Karpas-422 (cell line): ENCODE results near the gene TCL1B. TPM values are rescaled to one million over a fixed set of nuclear protein-coding genes. Genes with fewer than 3 reads are reported as not detected.
"Not testable (repeated sequence)": the region's sequence is repeated elsewhere in the genome, so short reads cannot be mapped to it uniquely, and the experiment has no call there.

ENCODE experiments used
- DNase-seq: peaks from one replicate; pipeline ENCODE4 v3.0.0-alpha.2; 2015
- H2AFZ ChIP-seq: fragments of 200-600 bp; sonication (generic); 2 replicates; pipeline ENCODE4 v1.6.1; 2014; ENCODE audit warnings: antibody characterized with exemption, low read length, mixed read lengths
- H3K27ac ChIP-seq: fragments of 200-600 bp; sonication (generic); 2 replicates; pipeline ENCODE4 v1.5.1; 2014; ENCODE audit warnings: mild to moderate bottlenecking, low read length, moderate library complexity
- H3K27me3 ChIP-seq: fragments of 200-600 bp; sonication (generic); 2 replicates; pipeline ENCODE4 v1.6.1; 2014; ENCODE audit warnings: low read length, mixed read lengths
- H3K36me3 ChIP-seq: fragments of 200-600 bp; sonication (generic); 2 replicates; pipeline ENCODE4 v1.6.1; 2014; ENCODE audit warnings: low read length, mixed read lengths; ENCODE audit not compliant: insufficient read depth
- H3K4me1 ChIP-seq: fragments of 200-600 bp; sonication (generic); 2 replicates; pipeline ENCODE4 v1.6.1; 2014; ENCODE audit warnings: mild to moderate bottlenecking, low read length, mixed read lengths
- H3K4me2 ChIP-seq: fragments of 200-600 bp; sonication (generic); 2 replicates; pipeline ENCODE4 v1.6.1; 2014; ENCODE audit warnings: low read length, low read depth, mild to moderate bottlenecking; ENCODE audit not compliant: poor library complexity, severe bottlenecking
- H3K4me3 ChIP-seq: fragments of 200-600 bp; sonication (generic); 2 replicates; pipeline ENCODE4 v1.5.1; 2014; ENCODE audit warnings: mild to moderate bottlenecking, antibody characterized with exemption, low read length, mixed read lengths
- H3K79me2 ChIP-seq: fragments of 200-600 bp; sonication (generic); 2 replicates; pipeline ENCODE4 v1.6.1; 2014; ENCODE audit warnings: mild to moderate bottlenecking, low read length, mixed read lengths
- H3K9ac ChIP-seq: fragments of 200-600 bp; sonication (generic); 2 replicates; pipeline ENCODE4 v1.6.0; 2014; ENCODE audit warnings: low read length
- H3K9me2 ChIP-seq: fragments of 200-600 bp; sonication (generic), shearing (Covaris generic); replicated peaks from 2 replicates; pipeline ENCODE4 v1.6.0; 2014; ENCODE audit warnings: mild to moderate bottlenecking, low read length, moderate library complexity; ENCODE audit not compliant: insufficient read depth
- H3K9me3 ChIP-seq: fragments of 300-700, 200-600 bp; sonication (generic); 2 replicates; pipeline ENCODE4 v1.6.1; 2014; ENCODE audit warnings: low read length, mixed read lengths
- H4K20me1 ChIP-seq: fragments of 200-600 bp; sonication (generic); 2 replicates; pipeline ENCODE4 v1.6.1; 2014; ENCODE audit warnings: mild to moderate bottlenecking, antibody characterized with exemption, low read length, low read depth; ENCODE audit not compliant: insufficient read depth
- total RNA-seq: library from RNA; depleted of rRNA; stranded (reverse); fragments of >200 nt; shearing (Covaris generic); gene quantifications from 2 replicates; pipeline ENCODE4 v1.2.3, GENCODE V29; 2014; ENCODE audit warnings: low replicate concordance

The TCL1B gene
- total RNA-seq, 1 experiment from 2014 or later = 0.37 TPM

DNA sequence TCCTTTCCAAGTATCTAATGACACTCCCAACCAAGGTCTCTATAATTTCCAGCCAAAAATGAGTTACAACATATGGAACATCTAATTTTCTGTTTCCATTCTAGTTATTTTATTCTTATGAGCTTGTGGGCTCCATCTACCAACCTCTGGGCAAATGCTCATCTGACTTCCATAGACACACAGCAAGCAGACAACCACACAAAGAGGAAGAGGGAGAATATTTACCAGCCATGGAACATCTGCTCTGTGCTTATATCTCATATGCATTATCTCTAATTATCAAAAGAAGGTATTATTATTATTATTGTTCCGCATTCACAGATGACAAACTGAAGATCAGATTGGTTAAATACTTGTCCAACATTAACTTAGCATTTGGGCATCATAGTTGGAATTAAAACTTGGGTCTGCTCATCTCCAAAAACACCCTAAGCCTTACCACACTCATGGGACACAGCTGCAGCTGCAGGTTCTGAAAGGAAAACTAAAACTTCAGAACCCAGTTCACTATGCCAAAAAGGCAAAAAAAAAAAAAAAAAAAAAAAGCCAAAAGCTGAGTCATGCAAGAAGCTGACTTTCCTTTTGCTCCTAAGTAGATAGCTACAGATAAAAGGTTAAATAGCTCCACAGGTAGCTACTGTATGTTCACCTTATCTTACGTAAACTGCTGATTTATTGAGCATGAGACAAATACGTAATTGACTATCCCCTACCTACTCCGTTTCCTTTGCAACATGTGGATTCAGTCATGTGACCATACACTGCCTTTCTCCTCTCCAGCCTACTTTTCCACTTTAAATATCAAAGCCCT lies 23.6 kb upstream of the TCL1B start:
- H3K4me2 ChIP-seq = peak overlapping the region; percentile 24
- DNase-seq = no peak
- no peak overlapping the region for H3K4me3 ChIP-seq
- no peak overlapping the region for H3K27ac ChIP-seq
- no peaks in the 10 kb centered on the region for H4K20me1 ChIP-seq
- no peaks in the 10 kb centered on the region for H3K9me3 ChIP-seq
- H2AFZ ChIP-seq = peak overlapping the region; percentile 63
- H3K4me1 ChIP-seq = peaks cover 64% of the 10 kb centered on the region
- H3K79me2 ChIP-seq = no peaks in the 10 kb centered on the region
- H3K9me2 ChIP-seq = no peaks in the 10 kb centered on the region
- H3K9ac ChIP-seq = 0 out of 2 replicates have a peak overlapping the region, but pooled peaks have one; percentile 5
- H3K27me3 ChIP-seq = no peaks in the 10 kb centered on the region
- no peaks in the 10 kb centered on the region for H3K36me3 ChIP-seq

- no peaks in the 10 kb centered on the region for H3K27me3 ChIP-seq
- H3K9me3 ChIP-seq = no peaks in the 10 kb centered on the region
- H3K9me2 ChIP-seq = no peaks in the 10 kb centered on the region
- no peak for DNase-seq
- H4K20me1 ChIP-seq = no peaks in the 10 kb centered on the region
- H2AFZ ChIP-seq = peak overlapping the region; percentile 63
- no peaks in the 10 kb centered on the region for H3K79me2 ChIP-seq
- no peak overlapping the region for H3K4me3 ChIP-seq
- no peak overlapping the region for H3K27ac ChIP-seq
- 0 out of 2 replicates have a peak overlapping the region, but pooled peaks have one; percentile 5 for H3K9ac ChIP-seq
- H3K36me3 ChIP-seq = no peaks in the 10 kb centered on the region
- H3K4me1 ChIP-seq = peaks cover 72% of the 10 kb centered on the region
- peak overlapping the region; percentile 24 for H3K4me2 ChIP-seq
These were observed 22.9 kb upstream of the TCL1B start for GRCh38 chr14:95663226-95663797.

DNA sequence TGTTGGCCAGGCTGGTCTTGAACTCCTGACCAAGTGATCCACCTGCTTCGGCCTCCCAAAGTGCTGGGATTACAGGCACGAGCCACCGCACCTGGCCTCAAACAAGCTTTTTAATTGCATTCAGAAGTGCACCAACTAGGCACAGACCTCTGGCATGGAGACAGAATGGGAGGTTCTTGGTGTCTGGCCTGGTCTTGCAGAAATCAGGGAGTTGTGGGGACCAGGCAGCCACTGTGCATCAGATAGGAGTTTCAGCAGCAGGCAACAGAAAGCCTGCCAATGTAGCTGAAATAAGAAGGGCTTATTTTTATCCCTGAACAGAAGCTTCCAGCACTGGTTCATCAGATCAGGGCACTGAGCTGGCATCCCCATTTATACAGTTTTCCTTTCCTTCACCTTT lies 22.2 kb upstream of the TCL1B start:
- Histone ChIP-seq H2AFZ (peak overlapping the region; percentile 6; the same call in 1 of the 2 replicates), H3K9ac (peak overlapping the region; percentile 25), H3K27me3 (no peaks in the 10 kb centered on the region), H3K9me2 (no peaks in the 10 kb centered on the region), H3K79me2 (no peaks in the 10 kb centered on the region), H3K27ac (peak overlapping the region; percentile 57), H3K4me2 (peak overlapping the region; percentile 58), H3K4me3 (no peak overlapping the region), H3K36me3 (no peaks in the 10 kb centered on the region), H3K4me1 (peaks cover 79% of the 10 kb centered on the region), H4K20me1 (no peaks in the 10 kb centered on the region), H3K9me3 (no peaks in the 10 kb centered on the region)
- no peak for DNase-seq

- peaks cover 79% of the 10 kb centered on the region for H3K4me1 ChIP-seq
- H3K4me3 ChIP-seq = no peak overlapping the region
- peak; percentile 65 for DNase-seq
- H3K9ac ChIP-seq = peak overlapping the region; percentile 25
- peak overlapping the region; percentile 57 for H3K27ac ChIP-seq
- no peaks in the 10 kb centered on the region for H3K27me3 ChIP-seq
- H3K4me2 ChIP-seq = peak overlapping the region; percentile 58
- H3K36me3 ChIP-seq = no peaks in the 10 kb centered on the region
- H3K79me2 ChIP-seq = no peaks in the 10 kb centered on the region
- no peaks in the 10 kb centered on the region for H4K20me1 ChIP-seq
- H2AFZ ChIP-seq = peak overlapping the region; percentile 6; the same call in 1 of the 2 replicates
- no peaks in the 10 kb centered on the region for H3K9me2 ChIP-seq
- no peaks in the 10 kb centered on the region for H3K9me3 ChIP-seq
These were observed 21.7 kb upstream of the TCL1B start for GRCh38 chr14:95664546-95664945.

- H3K9me3 ChIP-seq, H3K79me2 ChIP-seq, H2AFZ ChIP-seq, H4K20me1 ChIP-seq, H3K27me3 ChIP-seq, H3K9me2 ChIP-seq, H3K4me3 ChIP-seq, H3K36me3 ChIP-seq: not testable (repeated sequence)
- H3K9ac ChIP-seq = peak overlapping the region; percentile 34; the same call in 1 of the 2 replicates
- H3K4me2 ChIP-seq = peak overlapping the region; percentile 58
- H3K27ac ChIP-seq = peak overlapping the region; percentile 83
- DNase-seq = peak; percentile 80
- H3K4me1 ChIP-seq = peaks cover 83% of the 10 kb centered on the region
These were observed 20.7 kb upstream of the TCL1B start for GRCh38 chr14:95665530-95665929.

DNA sequence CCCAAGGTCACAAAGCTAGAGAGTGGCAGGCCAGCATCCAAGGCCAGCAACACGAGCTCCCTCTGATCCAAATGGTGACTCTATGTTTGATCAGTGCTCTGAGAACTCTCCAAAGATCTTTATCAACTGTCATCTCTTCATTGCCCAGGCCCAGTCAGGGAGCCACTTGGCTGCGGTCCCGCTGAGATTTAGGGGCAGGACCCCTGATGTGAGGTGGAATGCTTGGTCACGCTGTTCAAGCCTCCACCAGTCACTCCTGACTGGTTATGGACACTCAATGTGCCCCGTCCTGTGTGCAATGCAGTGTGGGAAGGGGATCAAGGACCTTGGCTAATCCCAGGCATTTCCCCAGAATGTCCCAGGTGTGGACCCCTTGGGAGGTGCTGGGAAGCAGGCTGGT lies 19.8 kb upstream of the TCL1B start:
- Histone ChIP-seq H3K4me3 (peak overlapping the region; percentile 36; the same call in 1 of the 2 replicates), H3K27ac (peak overlapping the region; percentile 83), H3K9me2 (no peaks in the 10 kb centered on the region), H4K20me1 (no peaks in the 10 kb centered on the region), H3K9me3 (no peaks in the 10 kb centered on the region), H3K27me3 (no peaks in the 10 kb centered on the region), H2AFZ (0 out of 2 replicates have a peak overlapping the region, but pooled peaks have one; percentile 1), H3K36me3 (no peaks in the 10 kb centered on the region), H3K79me2 (no peaks in the 10 kb centered on the region), H3K9ac (peak overlapping the region; percentile 58), H3K4me2 (peak overlapping the region; percentile 58), H3K4me1 (peaks cover 85% of the 10 kb centered on the region)
- no peak for DNase-seq

DNA sequence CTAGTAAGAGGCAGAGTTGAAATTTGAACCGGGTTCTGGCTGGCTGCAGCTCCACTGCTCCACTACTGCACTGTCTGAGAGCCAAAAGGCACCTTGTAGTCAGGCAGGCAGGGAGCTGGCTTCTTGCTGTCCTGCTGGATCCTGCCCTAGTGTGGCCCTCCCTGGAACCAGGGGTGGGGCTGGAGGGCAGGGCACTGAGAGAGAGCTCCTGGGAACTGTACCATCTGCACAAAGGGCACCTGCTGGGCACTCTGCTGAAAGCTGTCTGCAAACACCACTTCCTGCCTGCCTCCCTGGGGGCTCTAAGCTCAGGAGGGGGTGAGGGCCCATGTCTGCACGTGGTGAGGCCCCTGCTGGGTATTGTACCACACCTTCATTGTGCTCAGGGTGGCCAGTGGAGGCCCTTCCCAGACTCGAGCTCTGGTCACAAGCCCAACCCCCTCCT lies 19.0 kb upstream of the TCL1B start:
- Histone ChIP-seq H4K20me1 (no peaks in the 10 kb centered on the region), H3K9me2 (no peaks in the 10 kb centered on the region), H3K4me2 (peak overlapping the region; percentile 58), H3K36me3 (no peaks in the 10 kb centered on the region), H3K79me2 (no peaks in the 10 kb centered on the region), H3K9ac (peak overlapping the region; percentile 58), H3K27ac (peak overlapping the region; percentile 83), H2AFZ (0 out of 2 replicates have a peak overlapping the region, but pooled peaks have one; percentile 1), H3K4me1 (peaks cover 82% of the 10 kb centered on the region), H3K4me3 (peak overlapping the region; percentile 36), H3K27me3 (no peaks in the 10 kb centered on the region), H3K9me3 (no peaks in the 10 kb centered on the region)
- DNase-seq = peak; percentile 93

DNA sequence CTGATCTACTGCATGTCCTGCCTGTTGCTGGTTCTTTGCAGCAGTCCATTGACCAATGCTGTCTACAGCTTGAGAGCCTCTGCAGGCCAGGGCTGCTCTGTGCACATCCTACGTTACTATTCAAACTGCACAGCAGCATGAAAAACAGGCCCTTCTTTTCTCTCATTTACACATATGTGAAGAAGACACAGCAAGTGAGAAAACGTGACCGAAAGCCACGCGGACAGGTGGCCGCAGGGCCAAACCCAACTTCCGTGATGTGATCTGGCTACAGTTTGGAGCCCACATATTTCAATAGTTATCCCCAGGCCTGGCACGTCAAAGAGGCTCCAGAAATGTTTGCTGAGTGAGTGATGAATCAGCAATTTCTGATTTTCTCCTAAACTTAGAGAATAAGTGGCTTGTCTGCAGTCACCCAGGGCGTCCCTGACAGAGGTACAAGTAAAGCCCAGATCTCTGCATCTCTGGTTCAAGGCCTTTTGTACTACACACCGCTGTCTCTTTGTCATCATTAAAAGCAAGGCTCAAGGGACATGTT lies 17.9 kb upstream of the TCL1B start:
- Histone ChIP-seq H3K27ac (peak overlapping the region; percentile 83), H3K9me2 (no peaks in the 10 kb centered on the region), H3K4me3 (no peak overlapping the region), H3K79me2 (no peaks in the 10 kb centered on the region), H3K27me3 (no peaks in the 10 kb centered on the region), H3K4me1 (peaks cover 72% of the 10 kb centered on the region), H4K20me1 (no peaks in the 10 kb centered on the region), H3K36me3 (no peaks in the 10 kb centered on the region), H3K9ac (peak overlapping the region; percentile 28), H2AFZ (no peak overlapping the region), H3K4me2 (peak overlapping the region; percentile 58), H3K9me3 (no peaks in the 10 kb centered on the region)
- DNase-seq = no peak
